ENCODE data around the gene GSTCD. TPM values are rescaled to one million over a fixed set of nuclear protein-coding genes. Genes with fewer than 3 reads are reported as not detected.

Gene GSTCD
- total RNA-seq, 1 donor from 2014 or later: 9.1 TPM

DNA sequence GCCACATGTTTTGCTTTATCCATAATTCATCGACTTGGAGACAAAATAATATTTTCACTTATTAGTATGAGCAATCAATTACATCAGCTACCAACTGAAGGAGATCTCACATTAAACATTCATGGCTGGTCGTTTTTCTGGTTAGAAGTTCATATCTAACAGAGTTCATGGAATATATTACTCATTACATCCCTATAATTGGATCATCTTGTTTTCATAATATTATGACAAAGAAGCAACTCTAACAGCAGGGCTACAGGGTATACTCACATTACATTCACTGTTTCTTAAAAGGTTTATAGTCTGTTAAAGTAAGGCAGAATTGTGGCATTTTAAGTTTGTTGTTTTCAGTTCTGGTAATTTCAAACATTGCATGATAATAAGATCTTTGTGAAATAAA is 33.0 kb downstream of the GSTCD start:
- no peak for DNase-seq (ENCODE audit: extremely low spot score in 2 of 2)
- Histone ChIP-seq H3K4me3 (no peak overlapping the region), H3K9me3 (peaks cover 7% of the 10 kb centered on the region), H3K27me3 (no peaks in the 10 kb centered on the region), H3K36me3 (no peaks in the 10 kb centered on the region), H3K4me1 (no peaks in the 10 kb centered on the region), H3K27ac (no peak overlapping the region)
- intact Hi-C loops (cut with DNase I): no loop called here
- TF ChIP-seq POLR2A (IDR thresholded peaks at IDR 0.05) (no peak), POLR2AphosphoS5 (IDR thresholded peaks at IDR 0.05; ENCODE audit: insufficient read depth in 1 of 2, low read depth in 1 of 2) (no peak)
- TF ChIP-seq, protein P1, sequence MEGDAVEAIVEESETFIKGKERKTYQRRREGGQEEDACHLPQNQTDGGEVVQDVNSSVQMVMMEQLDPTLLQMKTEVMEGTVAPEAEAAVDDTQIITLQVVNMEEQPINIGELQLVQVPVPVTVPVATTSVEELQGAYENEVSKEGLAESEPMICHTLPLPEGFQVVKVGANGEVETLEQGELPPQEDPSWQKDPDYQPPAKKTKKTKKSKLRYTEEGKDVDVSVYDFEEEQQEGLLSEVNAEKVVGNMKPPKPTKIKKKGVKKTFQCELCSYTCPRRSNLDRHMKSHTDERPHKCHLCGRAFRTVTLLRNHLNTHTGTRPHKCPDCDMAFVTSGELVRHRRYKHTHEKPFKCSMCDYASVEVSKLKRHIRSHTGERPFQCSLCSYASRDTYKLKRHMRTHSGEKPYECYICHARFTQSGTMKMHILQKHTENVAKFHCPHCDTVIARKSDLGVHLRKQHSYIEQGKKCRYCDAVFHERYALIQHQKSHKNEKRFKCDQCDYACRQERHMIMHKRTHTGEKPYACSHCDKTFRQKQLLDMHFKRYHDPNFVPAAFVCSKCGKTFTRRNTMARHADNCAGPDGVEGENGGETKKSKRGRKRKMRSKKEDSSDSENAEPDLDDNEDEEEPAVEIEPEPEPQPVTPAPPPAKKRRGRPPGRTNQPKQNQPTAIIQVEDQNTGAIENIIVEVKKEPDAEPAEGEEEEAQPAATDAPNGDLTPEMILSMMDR (IDR thresholded peaks at IDR 0.05): no peak

DNA sequence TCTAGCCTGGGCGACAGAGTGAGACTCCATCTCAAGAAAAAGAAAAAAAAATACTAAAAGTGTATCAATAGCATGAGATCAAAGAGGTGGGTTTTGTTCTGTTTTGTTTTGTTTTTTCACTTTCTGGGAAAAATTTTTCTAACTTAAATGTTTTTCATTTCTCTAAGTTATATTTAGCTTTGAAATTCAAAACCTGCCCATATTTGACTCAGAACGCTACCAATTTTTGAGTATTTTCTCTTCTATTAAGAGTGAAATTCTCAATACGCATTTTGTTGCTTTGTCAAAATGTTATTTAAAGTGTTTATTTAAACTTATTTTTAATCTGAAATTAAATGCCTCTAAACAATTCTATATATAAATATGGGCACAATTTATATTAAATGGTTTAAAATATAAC is 39.6 kb downstream of the GSTCD start:
- no peak for TF ChIP-seq POLR2AphosphoS5 (IDR thresholded peaks at IDR 0.05; ENCODE audit: insufficient read depth in 1 of 2, low read depth in 1 of 2)
- TF ChIP-seq, protein P1 (IDR thresholded peaks at IDR 0.05): no peak
- TF ChIP-seq POLR2A (IDR thresholded peaks at IDR 0.05): no peak
- intact Hi-C loops (cut with DNase I): no loop called here
- no peak for DNase-seq (ENCODE audit: extremely low spot score in 2 of 2)
- no peaks in the 10 kb centered on the region for H3K36me3 ChIP-seq
- H3K27me3 ChIP-seq: no peaks in the 10 kb centered on the region
- H3K4me3 ChIP-seq: no peak overlapping the region
- H3K4me1 ChIP-seq: no peaks in the 10 kb centered on the region
- no peak overlapping the region for H3K27ac ChIP-seq
- no peaks in the 10 kb centered on the region for H3K9me3 ChIP-seq

DNA sequence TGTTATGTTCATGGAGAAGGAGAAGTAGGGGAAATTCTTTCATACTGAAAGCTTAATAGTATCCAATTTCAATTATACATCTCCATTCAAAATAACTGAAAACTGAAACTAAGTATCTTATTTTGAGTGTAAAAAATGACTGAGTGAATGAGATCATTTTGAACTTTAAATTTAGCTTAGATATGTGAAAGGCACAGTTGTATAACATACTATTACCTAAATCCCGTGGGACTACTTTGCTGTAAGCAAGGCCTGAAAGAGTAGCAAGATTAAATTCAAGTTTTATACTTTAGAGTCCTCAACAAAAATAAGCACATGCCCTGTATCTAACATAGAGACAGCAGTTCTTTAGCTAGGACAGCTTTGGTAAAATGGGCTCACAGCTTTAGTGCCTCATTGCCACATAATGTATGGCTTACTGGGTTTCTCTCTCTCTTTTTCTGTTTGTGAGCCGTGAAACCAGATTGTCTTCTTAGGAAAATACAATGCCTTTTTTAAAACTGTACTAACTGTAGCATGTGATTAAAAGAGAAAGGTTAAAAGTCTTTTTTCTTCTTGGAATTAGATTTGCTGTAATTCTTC is 43.2 kb downstream of the GSTCD start:
- Histone ChIP-seq H3K27ac (no peak overlapping the region), H3K36me3 (no peaks in the 10 kb centered on the region), H3K4me3 (no peak overlapping the region), H3K27me3 (no peaks in the 10 kb centered on the region), H3K4me1 (no peaks in the 10 kb centered on the region), H3K9me3 (no peaks in the 10 kb centered on the region)
- intact Hi-C loops (cut with DNase I): no loop called here
- no peak for DNase-seq (ENCODE audit: extremely low spot score in 2 of 2)
- TF ChIP-seq, protein P1 (IDR thresholded peaks at IDR 0.05): no peak
- TF ChIP-seq POLR2AphosphoS5 (IDR thresholded peaks at IDR 0.05; ENCODE audit: insufficient read depth in 1 of 2, low read depth in 1 of 2) (no peak), POLR2A (IDR thresholded peaks at IDR 0.05) (no peak)

DNA sequence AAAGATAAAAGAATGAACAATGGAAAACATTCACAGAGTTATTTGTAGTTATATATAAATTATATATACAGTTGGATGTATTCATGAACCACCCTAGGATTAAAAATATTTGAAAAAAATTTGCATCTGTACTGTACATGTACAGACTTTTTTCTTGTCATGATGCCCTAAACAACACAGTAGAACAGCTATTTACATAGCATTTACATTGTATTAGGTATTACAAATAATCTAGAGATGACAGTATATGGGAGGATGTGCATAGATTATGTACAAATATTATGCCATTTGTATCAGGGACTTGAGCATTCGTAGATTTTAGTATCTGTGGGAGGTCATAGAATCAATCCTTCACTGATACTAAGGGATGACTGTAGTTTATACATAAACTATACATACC is 44.8 kb downstream of the GSTCD start:
- Histone ChIP-seq H3K27ac (no peak overlapping the region), H3K36me3 (no peaks in the 10 kb centered on the region), H3K27me3 (no peaks in the 10 kb centered on the region), H3K9me3 (no peaks in the 10 kb centered on the region), H3K4me1 (no peaks in the 10 kb centered on the region), H3K4me3 (no peak overlapping the region)
- DNase-seq (ENCODE audit: extremely low spot score in 2 of 2): no peak
- TF ChIP-seq POLR2A (IDR thresholded peaks at IDR 0.05) (no peak), POLR2AphosphoS5 (IDR thresholded peaks at IDR 0.05; ENCODE audit: insufficient read depth in 1 of 2, low read depth in 1 of 2) (no peak)
- TF ChIP-seq, protein P1 (IDR thresholded peaks at IDR 0.05): no peak
- intact Hi-C loops (cut with DNase I): no loop called here

DNA sequence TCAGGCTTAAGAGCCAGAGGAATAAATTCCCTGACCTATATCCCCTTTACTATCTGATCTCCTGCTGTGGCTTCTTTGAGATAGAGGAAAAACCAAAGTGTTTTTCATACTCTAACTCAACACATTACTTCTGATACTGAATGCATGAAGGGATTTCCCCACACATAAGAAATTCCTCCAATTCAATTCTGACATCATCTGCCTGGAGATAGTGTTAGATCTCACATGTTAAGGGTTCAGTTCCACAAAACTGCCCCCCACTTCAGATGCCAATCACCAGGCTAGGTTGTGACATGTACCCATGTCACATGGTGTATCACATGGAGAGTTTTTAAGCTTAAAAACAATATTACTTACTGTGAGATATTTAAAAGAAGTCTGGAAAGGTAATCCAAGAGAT is 46.8 kb downstream of the GSTCD start:
- Histone ChIP-seq H3K4me1 (no peaks in the 10 kb centered on the region), H3K27ac (no peak overlapping the region), H3K4me3 (no peak overlapping the region), H3K9me3 (no peaks in the 10 kb centered on the region), H3K36me3 (no peaks in the 10 kb centered on the region), H3K27me3 (no peaks in the 10 kb centered on the region)
- no peak for DNase-seq (ENCODE audit: extremely low spot score in 2 of 2)
- TF ChIP-seq, protein P1 (IDR thresholded peaks at IDR 0.05): no peak
- TF ChIP-seq POLR2A (IDR thresholded peaks at IDR 0.05) (no peak), POLR2AphosphoS5 (IDR thresholded peaks at IDR 0.05; ENCODE audit: insufficient read depth in 1 of 2, low read depth in 1 of 2) (no peak)
- intact Hi-C loops (cut with DNase I): no loop called here

Measured in vagina (tissue), 2 donors.